Uterus (tissue), 4 donors: Measurements from ENCODE around the gene PDE10A. TPM values are rescaled to one million over a fixed set of nuclear protein-coding genes. Genes with fewer than 3 reads are reported as not detected.
"Not testable (repeated sequence)": the region's sequence is repeated elsewhere in the genome, so short reads cannot be mapped to it uniquely, and the experiment has no call there.

Source experiments
- DNase-seq, 2 donors: peaks; one replicate each; pipeline ENCODE4 v3.0.0-alpha.2; 2019 to 2020
- H3K27ac ChIP-seq, 2 donors: fragments of 200-600 bp; sonication (generic); 1 replicate in 1 of 2; 2 replicates in 1 of 2; pipeline ENCODE4 v1.5.1; 2016 to 2018
- H3K27me3 ChIP-seq, 2 donors: fragments of 200-600 bp; sonication (generic); one replicate each; pipeline ENCODE4 v1.5.1; 2018 to 2019; ENCODE audit warnings: control low read depth in 1 of 2
- H3K36me3 ChIP-seq, 2 donors: fragments of 200-600 bp; sonication (generic); one replicate each; pipeline ENCODE4 v1.5.1; 2019; ENCODE audit warnings: control low read depth in 1 of 2
- H3K4me1 ChIP-seq, 2 donors: fragments of 200-600 bp; sonication (generic); one replicate each; pipeline ENCODE4 v1.5.1; 2018 to 2019; ENCODE audit warnings: control low read depth in 1 of 2
- H3K4me3 ChIP-seq, 2 donors: fragments of 200-600 bp; sonication (generic); 1 replicate in 1 of 2; 2 replicates in 1 of 2; pipeline ENCODE4 v1.5.1; 2018 to 2019; ENCODE audit warnings: mild to moderate bottlenecking in 1 of 2
- H3K9me3 ChIP-seq, 2 donors: fragments of 200-600 bp; sonication (generic); one replicate each; pipeline ENCODE4 v1.5.1; 2019; ENCODE audit warnings: control low read depth in 1 of 2
- POLR2A ChIP-seq, 2 donors: fragments of 450-650 bp; IDR thresholded peaks; one replicate each; pipeline ENCODE4 v1.6.1; 2016; ENCODE audit warnings: antibody characterized with exemption in 2 of 2, mild to moderate bottlenecking in 1 of 2, moderate library complexity in 1 of 2
- intact Hi-C: fragments of 100-400 bp; cut with DNase I; formaldehyde crosslinking; loops from one replicate; pipeline ENCODE4 v1.15.1; 2023; ENCODE audit warnings: low total_unique reads
- total RNA-seq, 4 donors: library from RNA; depleted of rRNA in 3 of 4; stranded (reverse); fragments of >200 nt in 3 of 4; gene quantifications; one replicate each; pipeline versions ENCODE4 v1.1.0 to v1.2.4, GENCODE V29; 2014 to 2023
- TF ChIP-seq, protein P1 (sequence below), 4 experiments: fragments of 200-600 bp in 2 of 4; fragments of 450-650 bp in 2 of 4; sonication (generic) in 2 of 4; IDR thresholded peaks; one replicate each; pipeline ENCODE4 v1.5.1; 2016 to 2019; ENCODE audit warnings: antibody characterized with exemption in 4 of 4, mild to moderate bottlenecking in 2 of 4, moderate library complexity in 1 of 4
- donor health status: DM: yes; HTN: yes; CAD: no.

Gene PDE10A
- total RNA-seq, 4 donors from 2014 or later, result 13.0 to 73.5 (median 36.4) TPM

DNA sequence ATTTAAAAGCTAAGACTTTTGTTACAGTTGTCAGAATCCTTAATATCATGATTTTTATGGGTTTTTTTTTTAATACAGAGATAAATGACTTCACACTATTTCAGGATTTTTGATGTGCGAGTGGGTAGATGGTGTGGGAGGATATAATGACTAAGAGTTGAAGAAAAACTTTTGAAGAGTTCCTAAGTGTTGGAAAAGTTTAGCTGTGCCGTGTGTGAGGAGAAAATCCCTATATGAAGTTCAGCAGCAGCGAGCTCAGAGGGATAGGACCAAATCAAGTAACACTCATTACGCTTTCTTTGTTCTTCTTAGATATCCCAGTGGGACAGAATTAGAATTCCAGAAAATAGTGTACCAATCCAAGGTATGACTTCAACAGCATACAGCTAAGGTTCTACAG lies 34.1 kb downstream of the PDE10A start:
- Histone ChIP-seq H3K27ac (no peak overlapping the region), H3K36me3 (no peaks in the 10 kb centered on the region), H3K4me3 (no peak overlapping the region), H3K4me1 (no peaks in the 10 kb centered on the region), H3K27me3 (no peaks in the 10 kb centered on the region), H3K9me3 (no peaks in the 10 kb centered on the region)
- no peak for DNase-seq
- intact Hi-C loops, result no loop called here
- TF ChIP-seq POLR2A (IDR thresholded peaks at IDR 0.05), result no peak
- TF ChIP-seq, protein P1, sequence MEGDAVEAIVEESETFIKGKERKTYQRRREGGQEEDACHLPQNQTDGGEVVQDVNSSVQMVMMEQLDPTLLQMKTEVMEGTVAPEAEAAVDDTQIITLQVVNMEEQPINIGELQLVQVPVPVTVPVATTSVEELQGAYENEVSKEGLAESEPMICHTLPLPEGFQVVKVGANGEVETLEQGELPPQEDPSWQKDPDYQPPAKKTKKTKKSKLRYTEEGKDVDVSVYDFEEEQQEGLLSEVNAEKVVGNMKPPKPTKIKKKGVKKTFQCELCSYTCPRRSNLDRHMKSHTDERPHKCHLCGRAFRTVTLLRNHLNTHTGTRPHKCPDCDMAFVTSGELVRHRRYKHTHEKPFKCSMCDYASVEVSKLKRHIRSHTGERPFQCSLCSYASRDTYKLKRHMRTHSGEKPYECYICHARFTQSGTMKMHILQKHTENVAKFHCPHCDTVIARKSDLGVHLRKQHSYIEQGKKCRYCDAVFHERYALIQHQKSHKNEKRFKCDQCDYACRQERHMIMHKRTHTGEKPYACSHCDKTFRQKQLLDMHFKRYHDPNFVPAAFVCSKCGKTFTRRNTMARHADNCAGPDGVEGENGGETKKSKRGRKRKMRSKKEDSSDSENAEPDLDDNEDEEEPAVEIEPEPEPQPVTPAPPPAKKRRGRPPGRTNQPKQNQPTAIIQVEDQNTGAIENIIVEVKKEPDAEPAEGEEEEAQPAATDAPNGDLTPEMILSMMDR (IDR thresholded peaks at IDR 0.05), result no peak

DNA sequence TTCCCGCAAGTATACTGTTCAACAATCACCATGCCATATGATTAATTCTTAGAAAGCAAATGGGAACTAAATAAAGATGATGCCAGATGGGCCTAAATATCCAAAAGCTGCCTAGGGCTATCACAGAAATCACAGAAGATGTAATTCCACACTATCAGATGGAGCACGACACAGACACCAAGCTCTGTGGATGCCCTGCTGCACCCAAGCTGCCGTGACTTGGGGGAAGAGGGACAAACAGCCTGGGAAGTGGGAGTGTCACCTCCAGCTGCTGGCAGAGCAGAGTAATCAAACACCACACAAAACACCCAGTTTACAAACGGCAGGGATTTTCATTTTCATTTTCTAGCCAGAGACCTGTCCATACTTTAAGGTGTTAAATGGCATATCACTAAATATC lies 35.7 kb downstream of the PDE10A start:
- DNase-seq, result no peak
- Histone ChIP-seq H3K27ac (no peak overlapping the region), H3K4me1 (no peaks in the 10 kb centered on the region), H3K27me3 (no peaks in the 10 kb centered on the region), H3K4me3 (no peak overlapping the region), H3K36me3 (no peaks in the 10 kb centered on the region), H3K9me3 (no peaks in the 10 kb centered on the region)
- TF ChIP-seq, protein P1 (IDR thresholded peaks at IDR 0.05), result no peak
- TF ChIP-seq POLR2A (IDR thresholded peaks at IDR 0.05), result no peak
- intact Hi-C loops, result no loop called here

- Histone ChIP-seq H3K27me3 (no peaks in the 10 kb centered on the region), H3K9me3 (no peaks in the 10 kb centered on the region), H3K36me3 (no peaks in the 10 kb centered on the region), H3K27ac (no peak overlapping the region), H3K4me1 (no peaks in the 10 kb centered on the region), H3K4me3 (no peak overlapping the region)
- TF ChIP-seq, protein P1 (IDR thresholded peaks at IDR 0.05), result no peak
- TF ChIP-seq POLR2A (IDR thresholded peaks at IDR 0.05), result no peak
- intact Hi-C loops, result no loop called here
- no peak for DNase-seq
These were observed 36.3 kb downstream of the PDE10A start for GRCh38 chr6:165626711-165627110.

DNA sequence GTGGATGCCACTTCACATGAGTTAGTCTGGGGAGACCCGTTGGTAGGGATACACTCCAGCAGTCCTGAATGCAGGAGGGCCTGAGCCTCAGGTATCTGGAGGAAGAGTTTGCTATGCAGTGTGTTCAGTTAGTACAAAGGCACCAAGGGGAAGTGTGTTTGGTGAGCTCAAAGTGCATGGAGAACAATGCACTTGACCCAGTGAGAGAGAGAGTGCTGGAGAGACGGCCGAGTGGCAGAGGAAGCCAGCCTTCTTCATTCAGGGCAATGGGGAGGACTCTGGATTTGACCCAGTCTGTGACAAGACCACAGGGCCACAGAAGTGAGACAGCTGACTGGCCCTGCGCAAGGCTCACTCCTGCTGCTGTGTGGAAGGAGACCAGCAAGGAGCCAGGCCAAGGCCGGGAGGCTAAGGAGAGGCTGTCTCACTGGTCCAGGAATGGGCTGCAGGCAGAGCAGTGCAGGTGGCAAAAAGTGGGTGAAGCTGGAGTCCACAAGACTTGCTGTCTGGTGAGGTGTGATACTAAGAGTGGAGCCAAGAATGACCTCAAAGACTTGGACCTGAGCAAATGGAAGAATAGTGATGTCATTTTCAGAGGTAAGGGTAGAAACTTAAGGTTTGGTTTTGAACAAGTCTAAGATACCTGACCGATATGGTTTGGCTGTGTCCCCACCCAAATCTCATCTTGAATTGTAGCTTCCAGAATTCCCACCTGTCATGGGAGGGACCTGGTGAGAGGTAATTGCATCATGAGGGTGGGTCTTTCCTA lies 38.0 kb downstream of the PDE10A start:
- H3K27me3 ChIP-seq, result no peaks in the 10 kb centered on the region
- no peaks in the 10 kb centered on the region for H3K9me3 ChIP-seq

DNA sequence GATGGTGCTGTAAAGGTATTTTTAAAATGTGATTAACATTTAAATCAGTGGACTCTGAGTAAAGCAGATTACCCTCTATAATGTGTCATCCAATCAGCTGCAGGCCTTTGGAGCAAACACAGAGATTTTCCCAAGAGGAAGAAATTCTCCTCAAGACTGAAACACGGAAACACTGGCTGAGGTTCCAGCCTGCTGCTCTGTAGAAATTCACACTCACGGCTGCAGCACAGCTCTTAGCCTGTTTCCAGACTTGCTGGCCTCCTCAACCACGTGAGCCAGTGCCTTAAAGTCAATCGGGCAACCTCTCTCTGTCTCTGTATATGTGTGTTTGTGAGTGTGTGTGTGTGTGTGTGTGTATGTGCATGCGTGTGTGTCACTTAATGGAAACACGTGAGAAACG lies 41.1 kb downstream of the PDE10A start:
- Histone ChIP-seq H3K9me3 (no peaks in the 10 kb centered on the region), H3K27ac (no peak overlapping the region), H3K4me3 (no peak overlapping the region), H3K27me3 (no peaks in the 10 kb centered on the region), H3K36me3 (no peaks in the 10 kb centered on the region), H3K4me1 (no peaks in the 10 kb centered on the region)
- intact Hi-C loops, result no loop called here
- TF ChIP-seq, protein P1 (IDR thresholded peaks at IDR 0.05), result no peak
- TF ChIP-seq POLR2A (IDR thresholded peaks at IDR 0.05), result no peak
- DNase-seq, result no peak

More for the DNA sequence above, 38.0 kb downstream of the PDE10A start:
- intact Hi-C loops, result no loop called here
- Histone ChIP-seq H3K27ac (no peak overlapping the region), H3K36me3 (no peaks in the 10 kb centered on the region), H3K4me1 (no peaks in the 10 kb centered on the region), H3K4me3 (no peak overlapping the region)
- TF ChIP-seq POLR2A (IDR thresholded peaks at IDR 0.05), result no peak
- TF ChIP-seq, protein P1 (IDR thresholded peaks at IDR 0.05), result no peak
- DNase-seq, result no peak

- intact Hi-C loops, DNase-seq, H3K27me3 ChIP-seq, H3K36me3 ChIP-seq, H3K9me3 ChIP-seq, H3K4me1 ChIP-seq, H3K27ac ChIP-seq, H3K4me3 ChIP-seq: not testable (repeated sequence)
These were observed 44.1 kb downstream of the PDE10A start for GRCh38 chr6:165618891-165619290.
